Mesodermal cell (in vitro differentiated cells): ENCODE data around the gene MTG2.

Experiments used
- H3K27ac ChIP-seq: 2 replicates; pipeline ENCODE4 v1.7.0; 2013; ENCODE audit warnings: mild to moderate bottlenecking, low read depth, low read length, moderate library complexity; ENCODE audit not compliant: severe bottlenecking
- H3K36me3 ChIP-seq: 2 replicates; pipeline ENCODE4 v1.7.1; 2013; ENCODE audit warnings: mild to moderate bottlenecking, low read length, moderate library complexity; ENCODE audit not compliant: control insufficient read depth, insufficient read depth
- H3K4me1 ChIP-seq: one replicate; pipeline ENCODE4 v1.7.1; 2013; ENCODE audit warnings: mild to moderate bottlenecking, low read length; ENCODE audit not compliant: insufficient read depth, control insufficient read depth, poor library complexity, severe bottlenecking
- H3K4me3 ChIP-seq: 2 replicates; pipeline ENCODE4 v1.7.0; 2013; ENCODE audit warnings: low read length, control low read depth, mild to moderate bottlenecking; ENCODE audit not compliant: insufficient read depth, poor library complexity, severe bottlenecking; ENCODE audit errors: extremely low read depth
- H3K9me3 ChIP-seq: 2 replicates; pipeline ENCODE4 v1.7.1; 2013; ENCODE audit warnings: mild to moderate bottlenecking, low read length, moderate library complexity; ENCODE audit not compliant: control insufficient read depth
- WGBS, 2 experiments: methylation state at CpG; one replicate each; pipeline ENCODE4 v1.1.5; 2013; ENCODE audit warnings: missing lambda C conversion rate in 2 of 2; ENCODE audit not compliant: insufficient coverage in 2 of 2; 5-methylcytosine and 5-hydroxymethylcytosine counted together

MTG2 gene

DNA sequence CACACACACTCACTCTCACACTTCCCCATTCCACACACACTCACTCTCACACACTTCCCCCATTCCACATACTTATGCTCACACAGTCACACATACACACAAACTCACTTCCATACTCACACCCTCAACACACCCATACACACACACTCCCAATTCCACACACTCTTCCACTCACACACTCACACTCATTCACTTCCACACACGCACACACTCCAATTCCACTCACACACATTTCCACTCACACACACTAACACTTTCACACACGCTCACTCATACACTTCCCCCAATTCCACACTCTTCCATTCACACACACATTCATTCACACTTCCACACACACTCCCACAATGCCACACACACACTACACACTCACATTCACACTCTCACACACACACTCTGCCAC, 47.4 kb downstream of the MTG2 start:
- H3K36me3 ChIP-seq: no peaks in the 10 kb centered on the region
- peaks cover 4% of the 10 kb centered on the region for H3K9me3 ChIP-seq
- no peak overlapping the region for H3K27ac ChIP-seq
- 72 to 89% methylated on average over 2 of the region's 2 CpGs for WGBS, 2 experiments
- H3K4me3 ChIP-seq: no peak overlapping the region
- no peaks in the 10 kb centered on the region for H3K4me1 ChIP-seq

DNA sequence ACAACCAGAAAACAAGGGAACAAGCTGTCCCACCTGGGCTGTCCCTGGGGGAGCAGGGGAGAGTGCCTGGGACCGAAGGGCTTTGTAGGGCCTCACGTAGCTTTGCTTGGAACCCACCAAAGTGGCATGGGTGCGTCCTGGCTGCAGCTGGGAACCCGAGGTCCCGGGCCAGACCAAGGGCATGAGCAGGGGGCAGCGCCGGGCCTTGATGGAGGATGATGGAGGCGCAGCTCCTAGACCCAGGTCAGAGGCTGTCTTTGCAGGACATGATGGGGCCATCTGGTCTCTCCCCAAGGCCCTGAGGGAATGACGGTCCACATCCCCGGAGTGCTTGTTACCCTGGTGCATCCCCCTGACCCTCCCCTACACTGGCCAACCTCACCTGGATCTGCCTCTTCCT, 47.9 kb downstream of the MTG2 start:
- Histone ChIP-seq H3K4me1 (no peaks in the 10 kb centered on the region), H3K36me3 (no peaks in the 10 kb centered on the region), H3K9me3 (peaks cover 4% of the 10 kb centered on the region), H3K4me3 (no peak overlapping the region), H3K27ac (no peak overlapping the region)
- 92 to 94% methylated on average over 10 of the region's 10 CpGs for WGBS, 2 experiments

DNA sequence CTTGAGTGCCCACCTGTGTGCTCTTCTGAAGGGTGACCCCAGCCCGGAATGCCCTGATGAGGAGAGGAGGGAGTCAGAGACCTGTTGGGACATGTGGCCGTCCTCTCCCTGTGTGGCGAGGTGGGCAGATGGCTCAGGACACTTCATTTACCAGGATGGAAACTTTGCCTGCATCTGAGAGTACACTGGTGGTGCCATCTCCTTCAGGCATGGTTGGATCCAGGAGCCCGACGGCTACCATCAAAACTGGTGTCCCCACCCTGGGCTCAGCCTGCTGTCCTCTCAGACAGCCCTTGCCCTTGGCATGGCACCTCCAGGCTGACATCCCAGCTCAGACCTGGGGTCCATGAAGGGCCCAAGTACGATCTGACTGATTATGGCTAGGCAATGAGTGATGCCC, 48.5 kb downstream of the MTG2 start:
- WGBS, 2 experiments: 77 to 85% methylated on average over 6 of the region's 6 CpGs
- H3K9me3 ChIP-seq: peaks cover 4% of the 10 kb centered on the region
- no peak overlapping the region for H3K27ac ChIP-seq
- no peaks in the 10 kb centered on the region for H3K4me1 ChIP-seq
- H3K36me3 ChIP-seq: no peaks in the 10 kb centered on the region
- no peak overlapping the region for H3K4me3 ChIP-seq

DNA sequence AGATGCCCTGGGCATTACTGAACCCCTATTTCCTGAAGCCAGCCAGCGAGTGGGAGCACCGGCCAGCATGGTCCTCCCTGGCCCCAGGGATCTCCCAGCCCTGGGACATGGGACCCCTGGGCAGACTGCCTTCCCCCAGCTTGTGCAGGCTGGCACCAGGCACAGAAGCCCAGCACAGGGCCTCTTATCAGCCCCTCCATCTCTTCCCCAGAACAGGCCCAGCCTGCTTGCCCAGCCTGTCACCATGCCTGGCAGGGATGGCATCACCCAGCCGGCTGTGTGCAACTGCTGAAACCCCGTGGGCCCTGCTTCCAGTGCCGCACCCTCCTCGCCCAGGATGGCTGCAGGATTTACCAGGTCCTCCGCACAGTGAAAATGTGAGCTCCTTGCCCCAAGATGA, 49.4 kb downstream of the MTG2 start:
- peaks cover 4% of the 10 kb centered on the region for H3K9me3 ChIP-seq
- no peaks in the 10 kb centered on the region for H3K36me3 ChIP-seq
- H3K4me1 ChIP-seq: no peaks in the 10 kb centered on the region
- no peak overlapping the region for H3K4me3 ChIP-seq
- no peak overlapping the region for H3K27ac ChIP-seq
- WGBS, 2 experiments: 86 to 95% methylated on average over 7 of the region's 7 CpGs

DNA sequence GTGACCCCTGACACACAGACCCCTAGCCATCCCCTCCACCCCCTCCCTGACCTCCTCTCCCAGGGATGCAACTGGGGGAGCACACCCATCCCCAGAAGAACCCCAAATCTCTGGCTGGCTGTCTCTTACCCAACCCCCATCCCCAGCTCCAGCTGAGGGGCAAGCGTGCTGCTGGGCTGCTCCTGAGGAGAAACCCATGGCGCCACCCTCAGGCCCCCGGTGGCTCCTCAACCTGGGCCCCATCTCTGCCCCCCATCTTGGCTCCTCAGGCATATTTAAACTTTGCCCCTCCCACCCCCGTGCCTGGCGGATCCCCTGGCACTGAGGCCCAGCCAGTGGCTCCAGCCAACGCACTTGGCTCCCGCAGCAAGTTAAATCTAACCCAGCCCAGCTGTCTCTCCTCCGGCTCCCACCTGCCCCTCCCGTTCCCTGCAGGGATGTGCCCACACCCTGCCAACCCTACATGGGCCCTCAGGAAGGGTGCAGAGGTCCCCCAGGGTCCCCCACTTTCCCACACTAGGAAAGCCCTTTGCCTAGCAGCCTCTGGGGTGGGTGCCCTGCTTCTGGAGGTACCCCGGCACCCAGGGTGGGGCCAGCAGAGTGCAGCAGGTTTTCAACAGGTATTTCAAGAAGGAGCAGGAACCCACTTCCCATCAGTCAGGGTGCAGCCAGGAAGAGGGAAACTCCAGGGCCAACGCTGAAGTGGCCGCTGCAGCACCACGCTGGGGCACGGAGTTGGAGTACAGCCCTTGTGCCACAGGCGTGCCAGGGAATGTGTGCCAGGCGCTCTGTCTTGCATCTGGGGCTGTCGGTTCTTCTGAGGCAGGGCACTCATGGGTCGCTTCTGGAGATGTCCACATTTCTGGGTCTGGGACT, 50.2 kb downstream of the MTG2 start:
- WGBS, 2 experiments: 82 to 85% methylated on average over 16 to 18 of the region's 18 CpGs
- no peak overlapping the region for H3K4me3 ChIP-seq
- H3K9me3 ChIP-seq: peaks cover 4% of the 10 kb centered on the region

DNA sequence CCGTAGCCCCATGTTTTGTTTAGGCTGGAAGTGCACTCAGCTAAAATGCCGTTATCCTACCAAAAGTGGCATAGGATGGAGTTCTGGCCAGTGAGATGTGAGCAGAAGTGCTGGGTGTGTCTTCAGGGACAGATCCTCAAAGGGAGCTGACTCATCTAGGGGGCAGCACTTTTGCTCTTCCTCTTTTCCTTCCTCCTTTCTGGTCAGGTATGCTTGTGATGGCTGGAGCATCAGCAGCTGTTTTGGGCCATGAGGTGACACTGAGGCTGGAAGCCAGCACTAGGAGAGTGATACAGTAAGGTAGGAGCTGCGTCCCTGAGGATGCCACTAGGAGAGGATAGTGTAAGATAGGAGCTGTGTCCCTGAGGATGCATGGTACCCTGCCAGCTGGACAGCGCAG, 50.9 kb downstream of the MTG2 start:
- WGBS, 2 experiments: 79 to 96% methylated on average over 4 of the region's 4 CpGs
- H3K4me1 ChIP-seq: no peaks in the 10 kb centered on the region
- H3K9me3 ChIP-seq: peaks cover 4% of the 10 kb centered on the region
- no peak overlapping the region for H3K27ac ChIP-seq
- H3K4me3 ChIP-seq: no peak overlapping the region
- H3K36me3 ChIP-seq: no peaks in the 10 kb centered on the region

More for the DNA sequence above, 50.2 kb downstream of the MTG2 start:
- no peaks in the 10 kb centered on the region for H3K4me1 ChIP-seq
- no peak overlapping the region for H3K27ac ChIP-seq
- no peaks in the 10 kb centered on the region for H3K36me3 ChIP-seq

DNA sequence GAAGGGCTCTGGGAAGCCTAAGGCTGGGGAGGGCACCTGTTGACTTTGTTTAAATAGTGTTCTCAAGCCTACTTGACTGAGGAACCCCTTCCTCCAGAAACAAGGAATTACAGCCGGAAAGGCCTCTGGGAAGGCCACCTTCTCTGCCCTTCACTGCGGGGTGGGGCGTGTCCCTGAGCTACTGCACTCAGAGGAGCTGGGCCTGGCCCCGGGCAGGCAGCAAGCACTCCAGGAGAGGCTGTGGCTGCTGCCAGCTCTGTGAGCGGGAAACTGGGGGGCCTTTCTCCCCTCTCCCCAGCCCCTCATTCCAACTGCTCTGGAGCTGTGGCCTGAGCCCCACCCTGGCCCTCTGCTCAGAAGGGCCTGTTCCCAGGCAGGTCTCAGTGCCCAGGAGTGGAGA, 51.5 kb downstream of the MTG2 start:
- Histone ChIP-seq H3K4me1 (no peaks in the 10 kb centered on the region), H3K4me3 (no peak overlapping the region), H3K27ac (no peak overlapping the region), H3K9me3 (peaks cover 4% of the 10 kb centered on the region), H3K36me3 (no peaks in the 10 kb centered on the region)
- 82 to 86% methylated on average over 4 of the region's 5 CpGs for WGBS, 2 experiments

DNA sequence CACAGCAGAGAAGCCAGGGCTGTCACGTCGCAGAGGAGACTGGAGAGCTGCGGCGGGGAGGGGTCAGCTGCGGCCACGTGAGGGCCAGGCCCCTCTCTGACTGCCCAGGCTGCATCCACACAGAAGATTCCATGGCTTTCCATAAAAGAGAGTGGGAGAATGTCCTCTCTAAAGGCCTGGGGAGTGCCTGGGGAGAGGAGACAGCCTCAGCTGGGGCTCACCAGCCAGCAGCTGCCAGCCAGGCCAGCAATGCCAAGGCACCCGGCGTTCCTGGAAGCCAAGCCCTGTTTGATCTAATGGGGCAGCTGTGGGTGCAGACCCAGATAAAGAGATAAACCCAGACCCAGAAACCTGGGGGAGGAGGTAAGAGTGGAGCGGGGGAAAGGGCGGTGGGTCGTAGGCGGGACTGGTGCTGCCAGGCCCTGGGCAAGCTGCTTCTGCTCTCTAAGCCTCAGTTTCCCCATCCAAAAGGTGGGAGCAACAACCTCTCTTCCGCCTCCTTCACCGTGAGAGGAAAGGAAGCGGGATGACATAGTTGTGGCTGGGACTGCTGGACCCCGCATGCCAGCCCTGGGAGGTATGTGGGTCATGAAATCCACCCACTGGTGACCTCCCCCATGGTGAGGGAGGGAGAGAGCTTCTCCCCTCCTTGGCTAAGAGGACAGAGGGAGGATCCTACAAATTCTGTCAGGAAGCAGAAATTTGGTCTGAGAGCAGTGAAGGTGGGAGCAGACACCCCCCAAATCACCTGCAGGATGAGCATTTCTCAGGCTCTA, 52.4 kb downstream of the MTG2 start:
- Histone ChIP-seq H3K27ac (no peak overlapping the region), H3K36me3 (no peaks in the 10 kb centered on the region), H3K4me3 (no peak overlapping the region), H3K4me1 (no peaks in the 10 kb centered on the region), H3K9me3 (no peaks in the 10 kb centered on the region)
- 76 to 83% methylated on average over 11 to 12 of the region's 16 CpGs for WGBS, 2 experiments

DNA sequence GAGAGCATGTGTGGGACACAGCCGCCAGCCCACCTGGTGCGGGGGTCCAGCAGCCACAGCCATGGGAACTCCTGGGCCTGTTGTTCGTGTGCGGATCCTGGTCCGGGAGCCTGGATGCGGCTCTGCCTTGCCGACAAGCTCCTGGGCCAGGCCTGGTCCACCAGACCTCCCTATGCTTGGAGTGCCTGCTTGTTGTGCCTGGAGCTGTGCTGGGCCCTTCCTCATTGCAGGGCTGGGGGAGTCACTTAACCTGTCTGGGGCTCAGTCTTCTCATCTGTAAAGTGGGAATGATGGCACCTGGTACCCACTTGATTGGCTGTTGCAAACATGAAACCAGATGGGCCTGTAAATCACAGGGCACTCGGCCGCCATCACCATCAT, 52.9 kb downstream of the MTG2 start:
- Histone ChIP-seq H3K4me1 (no peaks in the 10 kb centered on the region), H3K9me3 (no peaks in the 10 kb centered on the region), H3K36me3 (peaks cover under 1% of the 10 kb centered on the region), H3K27ac (no peak overlapping the region), H3K4me3 (no peak overlapping the region)
- 91 to 93% methylated on average over 9 of the region's 9 CpGs for WGBS, 2 experiments

DNA sequence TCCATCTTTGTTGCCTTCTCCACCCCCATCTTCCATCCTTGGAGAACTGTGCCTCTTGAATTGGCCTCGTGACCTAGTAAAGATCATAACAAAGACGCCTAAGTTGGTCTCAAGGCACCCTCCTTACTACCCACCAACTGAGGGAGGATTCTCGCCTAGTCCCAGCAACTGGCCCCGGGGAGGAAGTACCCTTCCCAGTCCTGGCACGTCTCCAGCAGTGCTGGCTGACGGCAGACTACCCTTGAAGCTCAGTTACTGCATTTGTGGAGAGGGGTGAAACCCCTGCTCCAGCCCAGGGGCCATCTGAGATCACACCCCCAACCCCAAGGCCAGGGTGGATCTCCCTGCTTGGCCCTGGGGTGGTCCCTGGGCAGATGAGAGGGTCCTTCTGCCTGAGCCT, 53.4 kb downstream of the MTG2 start:
- H3K36me3 ChIP-seq: peaks cover 5% of the 10 kb centered on the region
- H3K27ac ChIP-seq: no peak overlapping the region
- no peak overlapping the region for H3K4me3 ChIP-seq
- H3K9me3 ChIP-seq: no peaks in the 10 kb centered on the region
- H3K4me1 ChIP-seq: no peaks in the 10 kb centered on the region
- WGBS, 2 experiments: 100% methylated on average over 2 of the region's 6 CpGs; no CpG with 5 or more reads in 1 of the 2 experiments
